Frontal cortex (tissue), 4 donors: ENCODE data around the gene RALGDS. TPM values are rescaled to one million over a fixed set of nuclear protein-coding genes. Genes with fewer than 3 reads are reported as not detected.
"Not testable (repeated sequence)": the region's sequence is repeated elsewhere in the genome, so short reads cannot be mapped to it uniquely, and the experiment has no call there.

Experiments used
- DNase-seq, 2 donors: peaks; one replicate each; pipeline ENCODE4 v3.0.0; 2012; ENCODE audit warnings: low spot score in 2 of 2
- FAIRE-seq: peaks from 2 replicates; lab custom pipeline; 2012; peaks lifted over from hg19 to GRCh38; lab: Jason Lieb, UNC
- total RNA-seq: library from RNA; depleted of rRNA; stranded (reverse); fragments of >200 nt; gene quantifications from one replicate; pipeline ENCODE4 v1.2.3, GENCODE V29; 2014
- donor health status: control.
- donor health status: control.
- donor health status: control.

RALGDS gene
- total RNA-seq, 1 donor from 2014 or later, result 79.9 TPM

- not testable (repeated sequence) for DNase-seq, FAIRE-seq
These were observed 59.8 kb downstream of the RALGDS start for GRCh38 chr9:133061019-133061763.

- no peak for DNase-seq
- no peak for FAIRE-seq
These were observed 60.6 kb downstream of the RALGDS start for GRCh38 chr9:133060417-133060841.

- FAIRE-seq (no peak), DNase-seq (no peak)
These were observed 61.4 kb downstream of the RALGDS start for GRCh38 chr9:133059623-133060022.

DNA sequence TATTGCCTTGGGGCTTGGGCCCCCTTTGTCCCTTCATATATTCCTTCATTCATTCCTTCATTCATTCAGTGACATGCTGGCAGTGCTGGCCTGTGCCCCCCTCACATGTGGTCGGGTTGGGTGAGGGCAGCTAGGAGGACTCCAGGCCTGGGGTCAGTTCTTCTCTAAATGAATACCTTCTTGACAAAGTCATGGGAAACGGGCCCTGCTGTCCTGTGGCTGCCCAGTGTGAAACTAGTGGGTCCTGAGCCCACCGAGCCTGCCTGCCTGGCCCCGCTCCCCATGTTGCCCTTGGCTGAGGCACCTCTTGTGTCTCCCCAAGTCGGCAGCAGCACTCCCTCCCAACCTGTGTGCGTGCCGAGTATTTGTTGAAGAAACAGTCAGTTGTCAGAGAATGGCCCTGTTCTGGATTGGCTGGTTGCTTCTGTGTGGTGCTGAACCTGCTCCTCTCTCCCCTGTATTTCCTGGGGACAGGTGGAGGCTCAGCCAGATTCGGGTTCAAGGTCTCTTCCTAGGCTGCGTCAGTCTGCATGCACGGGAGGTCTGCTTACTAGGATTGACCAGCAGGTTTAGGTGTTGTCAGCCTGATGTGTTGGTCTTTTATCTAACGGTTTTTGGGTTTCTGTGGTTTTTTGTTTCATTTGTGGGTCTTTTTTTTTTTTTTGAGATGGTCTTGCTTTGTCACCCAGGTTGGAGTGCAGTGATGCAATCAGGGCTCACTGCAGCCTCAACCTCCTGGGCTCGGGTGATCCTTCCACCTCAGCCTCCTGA, 62.3 kb downstream of the RALGDS start:
- no peak for FAIRE-seq
- DNase-seq, result no peak

DNA sequence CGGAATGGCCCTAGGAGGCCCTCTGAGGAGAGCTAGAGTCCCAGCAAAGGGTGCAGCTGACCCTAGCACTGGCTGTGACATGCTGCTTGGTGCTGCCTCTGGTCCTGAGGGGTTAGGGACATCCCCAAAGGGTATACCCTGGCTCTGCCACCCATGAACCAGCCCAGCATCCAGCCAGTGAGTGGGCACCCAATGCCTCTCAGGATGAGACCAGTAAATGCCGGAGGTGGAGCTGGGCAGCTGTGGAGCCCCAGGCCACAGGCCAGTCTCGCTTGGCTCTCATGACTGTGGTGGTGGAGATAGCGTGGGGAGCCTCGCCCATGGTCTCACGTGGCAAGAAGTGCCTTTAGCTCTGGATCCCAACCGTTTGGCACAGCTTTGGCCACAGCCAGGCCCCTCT, 63.0 kb downstream of the RALGDS start:
- FAIRE-seq (no peak), DNase-seq (no peak)

- no peak for DNase-seq
- no peak for FAIRE-seq
These were observed 63.5 kb downstream of the RALGDS start for GRCh38 chr9:133057553-133057952.

GRCh38 chr9:133057006-133057405, 64.0 kb downstream of the RALGDS start:
- FAIRE-seq (no peak), DNase-seq (no peak)

DNA sequence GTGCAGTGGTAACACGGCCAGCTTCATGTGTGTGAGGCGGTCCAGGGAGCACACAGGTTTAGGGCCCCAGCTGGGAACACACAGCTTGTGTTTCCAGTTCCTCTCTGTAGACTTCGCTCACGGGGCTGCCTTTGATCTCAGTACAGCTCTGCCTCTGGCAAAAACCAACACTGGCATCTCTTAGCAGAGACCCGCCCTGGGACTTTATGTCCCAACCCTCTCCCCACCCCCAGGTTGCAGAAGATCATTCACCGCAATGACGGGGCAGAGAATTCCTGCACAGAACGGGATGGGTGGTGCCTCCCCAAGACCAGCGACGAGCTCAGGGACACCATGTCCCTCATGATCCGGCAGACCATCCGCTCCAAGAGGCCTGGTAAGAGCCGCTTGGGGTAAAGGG, 64.5 kb downstream of the RALGDS start:
- DNase-seq (no peak), FAIRE-seq (no peak)

GRCh38 chr9:133055788-133056420, 65.1 kb downstream of the RALGDS start:
- no peak for DNase-seq
- FAIRE-seq, result no peak

DNA sequence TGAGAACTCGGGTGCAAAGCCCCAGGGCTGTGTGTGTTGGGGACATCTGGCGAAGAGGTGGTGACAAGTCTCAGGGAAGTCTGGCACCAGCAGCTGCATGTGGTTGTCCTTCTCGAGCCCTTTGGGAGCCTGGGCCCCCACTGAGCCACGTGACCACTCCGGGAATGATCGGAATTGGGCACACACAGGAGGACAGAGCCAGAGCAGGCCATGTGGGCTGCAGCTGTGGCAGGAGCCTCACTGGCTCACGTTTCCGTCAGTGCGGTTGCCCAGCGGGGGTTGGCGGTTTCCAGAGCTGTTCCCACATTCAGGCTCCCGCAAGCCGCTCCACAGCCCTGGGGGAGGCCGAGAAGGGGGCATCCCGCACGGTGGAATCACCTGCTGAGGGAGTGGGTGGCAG, 66.1 kb downstream of the RALGDS start:
- peak in 1 of 2 donors; percentile 53 for DNase-seq

GRCh38 chr9:133054194-133054890, 66.7 kb downstream of the RALGDS start:
- FAIRE-seq (no peak), DNase-seq (no peak)

More for the DNA sequence above, 66.1 kb downstream of the RALGDS start:
- no peak for FAIRE-seq

DNA sequence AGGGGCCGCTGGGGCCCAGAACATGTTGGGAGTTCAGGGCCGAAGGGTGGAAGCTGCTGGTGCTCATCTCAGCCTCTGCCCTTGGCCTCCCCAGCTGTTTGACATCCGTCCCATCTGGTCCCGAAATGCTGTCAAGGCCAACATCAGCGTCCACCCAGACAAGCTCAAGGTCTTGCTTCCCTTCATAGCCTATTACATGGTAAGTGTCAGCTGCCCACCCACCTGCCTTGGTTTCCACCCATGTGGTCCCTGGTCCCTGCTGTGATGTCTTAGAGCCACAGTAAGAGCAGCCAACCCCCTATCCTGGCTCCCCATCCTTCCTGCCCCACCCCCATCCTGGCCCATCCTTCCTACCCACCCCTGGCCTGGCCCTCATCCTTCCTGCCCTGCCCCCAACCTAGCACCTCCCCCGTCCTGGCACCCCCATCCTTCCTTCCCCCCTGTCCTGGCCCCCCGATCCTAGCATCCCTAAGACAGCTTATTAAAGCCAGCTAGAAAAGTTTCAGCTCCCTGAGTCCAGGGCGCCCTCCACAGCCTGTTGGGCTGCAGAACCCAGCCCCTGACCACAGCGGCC, 69.0 kb downstream of the RALGDS start:
- FAIRE-seq (no peak), DNase-seq (no peak)

- no peak for FAIRE-seq
- no peak for DNase-seq
These were observed 69.6 kb downstream of the RALGDS start for GRCh38 chr9:133051281-133051900.

DNA sequence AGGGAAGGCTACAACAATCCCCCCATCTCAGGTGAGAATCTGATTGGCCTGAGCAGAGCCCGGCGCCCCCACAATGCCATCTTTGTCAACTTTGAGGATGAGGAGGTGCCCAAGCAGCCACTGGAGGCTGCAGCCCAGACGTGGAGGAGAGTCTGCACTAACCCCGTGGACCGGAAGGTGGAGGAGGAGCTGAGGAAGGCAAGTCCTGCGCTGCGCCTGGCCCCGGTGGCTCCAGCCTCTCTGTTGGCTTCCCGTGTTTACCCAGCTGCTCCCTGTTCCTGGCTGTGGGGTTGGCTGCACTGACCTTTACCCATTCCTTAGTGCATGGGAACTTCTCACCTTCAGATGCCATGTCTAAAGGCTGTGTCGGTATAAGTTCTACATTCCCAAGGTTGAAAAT, 70.3 kb downstream of the RALGDS start:
- FAIRE-seq (no peak), DNase-seq (no peak)

- FAIRE-seq, result no peak
- DNase-seq, result peak; percentile 56 to 66
These were observed 70.9 kb downstream of the RALGDS start for GRCh38 chr9:133050142-133050541.

DNA sequence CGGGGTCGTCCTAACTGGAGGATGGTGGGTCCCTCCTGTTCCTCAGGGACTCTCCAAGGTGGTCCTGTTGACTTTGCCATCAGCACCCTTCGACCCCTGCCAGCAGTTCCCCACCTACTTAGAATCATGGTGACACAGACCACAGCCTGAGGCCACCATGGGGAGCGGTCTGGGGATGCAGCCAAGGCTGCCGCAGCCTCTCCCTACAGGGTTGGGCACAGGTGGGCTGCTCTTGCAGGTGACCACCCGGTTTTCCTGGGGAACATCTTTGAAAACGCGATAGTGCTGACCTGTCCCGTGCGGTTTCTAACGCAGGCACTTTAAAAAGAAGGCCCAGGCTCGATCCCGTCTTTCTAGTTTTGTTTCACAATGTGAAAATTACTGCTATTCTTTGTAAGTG, 72.0 kb downstream of the RALGDS start:
- DNase-seq (no peak), FAIRE-seq (no peak)

DNA sequence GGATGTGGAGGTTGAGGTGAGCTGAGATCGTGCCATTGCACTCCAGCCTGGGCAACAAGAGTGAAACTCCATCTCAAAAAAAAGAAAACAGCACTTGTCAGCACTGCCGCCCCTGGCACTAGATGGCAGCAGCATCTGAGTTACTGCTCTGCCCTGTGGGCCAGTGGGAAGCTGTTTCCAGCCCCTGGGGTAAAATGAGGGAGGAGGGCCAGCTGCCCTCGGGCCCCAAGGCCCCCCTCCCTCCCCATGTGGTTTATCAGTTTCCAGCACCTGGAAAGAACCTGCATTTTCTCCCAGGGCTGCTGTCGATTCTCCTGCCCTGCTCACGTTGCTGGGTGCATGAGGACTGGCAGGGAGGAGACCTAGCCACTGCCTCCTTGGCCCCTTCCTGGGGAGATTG, 72.4 kb downstream of the RALGDS start:
- FAIRE-seq (no peak), DNase-seq (peak in 1 of 2 donors; percentile 62)
